HepG2 (cell line): ENCODE results near the gene RHOT2. TPM values are rescaled to one million over a fixed set of nuclear protein-coding genes. Genes with fewer than 3 reads are reported as not detected.

Source experiments
- FOXA3 ChIP-seq: IDR thresholded peaks from 2 replicates; pipeline ENCODE4 v1.6.1; 2016; ENCODE audit warnings: missing genetic modification reagents, missing compliant biosample characterization
- HNF4G ChIP-seq, 2 experiments: sonication (generic) in 1 of 2; formaldehyde crosslinking in 1 of 2; IDR thresholded peaks; 2 replicates each; pipeline versions ENCODE4 v1.4.0 to v1.6.1; 2011 to 2020; ENCODE audit warnings: borderline replicate concordance in 2 of 2, low read depth in 2 of 2, mild to moderate bottlenecking in 2 of 2, low read length in 1 of 2, missing genetic modification reagents in 1 of 2, moderate library complexity in 1 of 2
- POLR2AphosphoS2 ChIP-seq: IDR thresholded peaks from 2 replicates; pipeline ENCODE4 v1.6.1; 2011; ENCODE audit warnings: low read depth, low read length, improper control_type of control experiment
- TOE1 ChIP-seq: sonication (generic); formaldehyde crosslinking; IDR thresholded peaks from 2 replicates; pipeline ENCODE4 v1.4.0; 2020; ENCODE audit warnings: mild to moderate bottlenecking, missing genetic modification reagents
- ZFP41 ChIP-seq: sonication (generic); formaldehyde crosslinking; IDR thresholded peaks from 2 replicates; pipeline ENCODE4 v1.4.0; 2020; ENCODE audit warnings: mild to moderate bottlenecking, missing genetic modification reagents, borderline replicate concordance
- ZNF264 ChIP-seq: sonication (generic); formaldehyde crosslinking; IDR thresholded peaks from 2 replicates; pipeline ENCODE4 v1.4.0; 2020; ENCODE audit warnings: missing genetic modification reagents
- ZNF333 ChIP-seq: sonication (generic); formaldehyde crosslinking; IDR thresholded peaks from 2 replicates; pipeline ENCODE4 v1.4.0; 2020; ENCODE audit warnings: mild to moderate bottlenecking, missing genetic modification reagents, borderline replicate concordance
- ZNF543 ChIP-seq: sonication (generic); formaldehyde crosslinking; IDR thresholded peaks from 2 replicates; pipeline ENCODE4 v1.4.0; 2020; ENCODE audit warnings: mild to moderate bottlenecking, missing genetic modification reagents
- ZNF788 ChIP-seq: sonication (generic); formaldehyde crosslinking; IDR thresholded peaks from 2 replicates; pipeline ENCODE4 v1.5.0; 2020; ENCODE audit warnings: mild to moderate bottlenecking, missing genetic modification reagents, borderline replicate concordance
- polyA plus RNA-seq, 8 experiments: library from polyadenylated mRNA; depleted of rRNA in 3 of 8; stranded (reverse) in 7 of 8; unstranded in 1 of 8; fragments of >200 nt; fragmentation: Illumina TruSeq in 4 of 8; extraction: Trizol in 4 of 8; gene quantifications; 2 replicates each; pipeline versions ENCODE4 v1.2.1 to v1.2.3, GENCODE V29; 2011 to 2016; ENCODE audit warnings: low read depth in 4 of 8, missing spikeins in 1 of 8, mixed read lengths in 1 of 8; ENCODE audit not compliant: insufficient read depth in 1 of 8
- total RNA-seq, 5 experiments: library from RNA; depleted of rRNA; stranded (reverse); fragments of >200 nt; fragmentation: Illumina TruSeq; extraction: Trizol; gene quantifications; 2 replicates each; pipeline ENCODE4 v1.2.3, GENCODE V29; 2016; ENCODE audit warnings: low read depth in 1 of 5
- TF ChIP-seq, protein P1 (sequence below): sonication (generic); formaldehyde crosslinking; IDR thresholded peaks from 2 replicates; pipeline ENCODE4; 2020; ENCODE audit warnings: missing genetic modification reagents, mild to moderate bottlenecking, borderline replicate concordance
- TF ChIP-seq, protein P2 (sequence below): sonication (generic); formaldehyde crosslinking; IDR thresholded peaks from 2 replicates; pipeline ENCODE4 v1.8.0; 2022; ENCODE audit warnings: missing genetic modification reagents, mild to moderate bottlenecking, inconsistent platforms, borderline replicate concordance
- TF ChIP-seq, protein P3 (sequence below): sonication (generic); formaldehyde crosslinking; conservative IDR thresholded peaks from 2 replicates; pipeline ENCODE4 v1.8.0; 2022; ENCODE audit warnings: low read depth, missing genetic modification reagents
- TF ChIP-seq, protein P4 (sequence below): sonication (generic); formaldehyde crosslinking; IDR thresholded peaks from 2 replicates; pipeline ENCODE4 v1.8.0; 2022; ENCODE audit warnings: low read depth, missing genetic modification reagents
- TF ChIP-seq, protein P5 (sequence below): sonication (generic); formaldehyde crosslinking; IDR thresholded peaks from 2 replicates; pipeline ENCODE4 v1.4.0; 2020; ENCODE audit warnings: missing genetic modification reagents

Gene RHOT2
- total and polyA plus RNA-seq, 2 of the 13 experiments (the other 11 are each of a cell fraction or from before 2014, with no cell fraction given) = 63.6 to 76.9 TPM

DNA sequence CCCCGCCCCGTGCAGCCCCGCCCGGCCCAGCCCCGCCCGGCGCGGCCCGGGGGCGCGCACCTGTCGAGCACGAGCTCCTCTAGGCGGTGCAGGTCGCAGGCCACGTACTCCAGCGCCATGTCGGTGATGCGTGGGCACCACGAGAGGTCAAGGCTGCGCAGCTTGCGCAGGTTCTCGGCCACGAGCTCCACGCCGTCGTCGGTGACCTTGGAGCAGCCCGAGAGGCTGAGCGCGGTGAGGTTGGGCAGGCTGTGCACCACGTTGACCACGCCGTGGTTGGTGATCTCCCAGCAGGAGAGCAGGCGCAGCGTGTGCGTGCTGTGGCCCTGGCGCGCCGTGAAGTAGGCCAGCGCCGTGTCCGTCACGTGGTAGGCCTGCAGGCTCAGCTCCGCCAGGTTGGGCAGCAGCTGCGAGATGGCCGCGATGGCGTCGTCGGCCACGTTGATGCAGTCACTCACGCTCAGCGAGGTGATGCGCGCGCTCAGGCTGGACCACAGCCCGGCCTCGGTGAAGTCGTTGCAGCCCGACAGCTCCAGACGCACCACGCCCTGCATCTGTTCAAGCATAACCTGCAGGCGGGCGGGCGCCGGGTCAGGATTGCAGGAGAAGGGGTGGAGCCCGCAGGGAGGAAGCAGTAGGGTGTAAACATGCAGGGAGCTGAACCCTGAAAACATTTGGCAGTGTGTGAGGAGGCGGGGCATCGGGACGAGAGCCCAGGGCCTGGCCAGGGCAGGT lies 27.6 kb downstream of the RHOT2 start (continued):
- TF ChIP-seq, protein P1, sequence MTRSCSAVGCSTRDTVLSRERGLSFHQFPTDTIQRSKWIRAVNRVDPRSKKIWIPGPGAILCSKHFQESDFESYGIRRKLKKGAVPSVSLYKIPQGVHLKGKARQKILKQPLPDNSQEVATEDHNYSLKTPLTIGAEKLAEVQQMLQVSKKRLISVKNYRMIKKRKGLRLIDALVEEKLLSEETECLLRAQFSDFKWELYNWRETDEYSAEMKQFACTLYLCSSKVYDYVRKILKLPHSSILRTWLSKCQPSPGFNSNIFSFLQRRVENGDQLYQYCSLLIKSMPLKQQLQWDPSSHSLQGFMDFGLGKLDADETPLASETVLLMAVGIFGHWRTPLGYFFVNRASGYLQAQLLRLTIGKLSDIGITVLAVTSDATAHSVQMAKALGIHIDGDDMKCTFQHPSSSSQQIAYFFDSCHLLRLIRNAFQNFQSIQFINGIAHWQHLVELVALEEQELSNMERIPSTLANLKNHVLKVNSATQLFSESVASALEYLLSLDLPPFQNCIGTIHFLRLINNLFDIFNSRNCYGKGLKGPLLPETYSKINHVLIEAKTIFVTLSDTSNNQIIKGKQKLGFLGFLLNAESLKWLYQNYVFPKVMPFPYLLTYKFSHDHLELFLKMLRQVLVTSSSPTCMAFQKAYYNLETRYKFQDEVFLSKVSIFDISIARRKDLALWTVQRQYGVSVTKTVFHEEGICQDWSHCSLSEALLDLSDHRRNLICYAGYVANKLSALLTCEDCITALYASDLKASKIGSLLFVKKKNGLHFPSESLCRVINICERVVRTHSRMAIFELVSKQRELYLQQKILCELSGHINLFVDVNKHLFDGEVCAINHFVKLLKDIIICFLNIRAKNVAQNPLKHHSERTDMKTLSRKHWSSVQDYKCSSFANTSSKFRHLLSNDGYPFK (CRISPR knock-in tag) = peak; percentile 73; the same call in 1 of the 2 replicates
- TF ChIP-seq ZNF333 (CRISPR knock-in tag) = peak; percentile 19; the same call in 1 of the 2 replicates
- TF ChIP-seq HNF4G (IDR thresholded peaks at IDR 0.05; ENCODE audit: borderline replicate concordance, low read depth, low read length) = no peak
- 0 out of 2 replicates have a peak, but pooled peaks have one; percentile 23 for TF ChIP-seq HNF4G (CRISPR knock-in tag; IDR thresholded peaks at IDR 0.05; ENCODE audit: borderline replicate concordance, low read depth)
- TF ChIP-seq ZNF788 (CRISPR knock-in tag) = peak; percentile 86
- TF ChIP-seq ZFP41 (CRISPR knock-in tag) = peak; percentile 45; the same call in 1 of the 2 replicates
- TF ChIP-seq TOE1 (CRISPR knock-in tag) = no peak
- peak; percentile 24; the same call in 1 of the 2 replicates for TF ChIP-seq FOXA3 (CRISPR knock-in tag)
- TF ChIP-seq, protein P2, sequence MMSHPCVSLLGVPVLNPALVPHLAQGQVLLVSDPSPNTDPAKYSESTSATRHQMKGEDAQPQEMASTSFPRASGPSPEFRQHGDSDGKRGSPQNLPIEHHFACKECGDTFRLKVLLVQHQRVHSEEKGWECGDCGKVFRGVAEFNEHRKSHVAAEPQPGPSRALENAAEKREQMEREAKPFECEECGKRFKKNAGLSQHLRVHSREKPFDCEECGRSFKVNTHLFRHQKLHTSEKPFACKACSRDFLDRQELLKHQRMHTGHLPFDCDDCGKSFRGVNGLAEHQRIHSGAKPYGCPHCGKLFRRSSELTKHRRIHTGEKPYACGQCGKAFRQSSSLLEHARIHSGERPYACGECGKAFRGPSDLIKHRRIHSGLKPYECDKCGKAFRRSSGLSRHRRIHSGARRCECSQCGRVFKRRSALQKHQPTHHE (CRISPR knock-in tag) = 0 out of 2 replicates have a peak, but pooled peaks have one; percentile 26
- TF ChIP-seq ZNF543 (CRISPR knock-in tag) = no peak
- TF ChIP-seq, protein P3, sequence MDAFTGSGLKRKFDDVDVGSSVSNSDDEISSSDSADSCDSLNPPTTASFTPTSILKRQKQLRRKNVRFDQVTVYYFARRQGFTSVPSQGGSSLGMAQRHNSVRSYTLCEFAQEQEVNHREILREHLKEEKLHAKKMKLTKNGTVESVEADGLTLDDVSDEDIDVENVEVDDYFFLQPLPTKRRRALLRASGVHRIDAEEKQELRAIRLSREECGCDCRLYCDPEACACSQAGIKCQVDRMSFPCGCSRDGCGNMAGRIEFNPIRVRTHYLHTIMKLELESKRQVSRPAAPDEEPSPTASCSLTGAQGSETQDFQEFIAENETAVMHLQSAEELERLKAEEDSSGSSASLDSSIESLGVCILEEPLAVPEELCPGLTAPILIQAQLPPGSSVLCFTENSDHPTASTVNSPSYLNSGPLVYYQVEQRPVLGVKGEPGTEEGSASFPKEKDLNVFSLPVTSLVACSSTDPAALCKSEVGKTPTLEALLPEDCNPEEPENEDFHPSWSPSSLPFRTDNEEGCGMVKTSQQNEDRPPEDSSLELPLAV (CRISPR knock-in tag) = 0 out of 2 replicates have a peak, but pooled peaks have one; percentile 44
- TF ChIP-seq, protein P4, sequence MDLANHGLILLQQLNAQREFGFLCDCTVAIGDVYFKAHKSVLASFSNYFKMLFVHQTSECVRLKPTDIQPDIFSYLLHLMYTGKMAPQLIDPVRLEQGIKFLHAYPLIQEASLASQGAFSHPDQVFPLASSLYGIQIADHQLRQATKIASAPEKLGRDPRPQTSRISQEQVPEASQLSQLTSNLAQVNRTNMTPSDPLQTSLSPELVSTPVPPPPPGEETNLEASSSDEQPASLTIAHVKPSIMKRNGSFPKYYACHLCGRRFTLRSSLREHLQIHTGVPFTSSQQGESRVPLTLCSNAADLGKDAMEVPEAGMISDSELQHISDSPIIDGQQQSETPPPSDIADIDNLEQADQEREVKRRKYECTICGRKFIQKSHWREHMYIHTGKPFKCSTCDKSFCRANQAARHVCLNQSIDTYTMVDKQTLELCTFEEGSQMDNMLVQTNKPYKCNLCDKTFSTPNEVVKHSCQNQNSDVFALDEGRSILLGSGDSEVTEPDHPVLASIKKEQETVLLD = no peak
- TF ChIP-seq, protein P5, sequence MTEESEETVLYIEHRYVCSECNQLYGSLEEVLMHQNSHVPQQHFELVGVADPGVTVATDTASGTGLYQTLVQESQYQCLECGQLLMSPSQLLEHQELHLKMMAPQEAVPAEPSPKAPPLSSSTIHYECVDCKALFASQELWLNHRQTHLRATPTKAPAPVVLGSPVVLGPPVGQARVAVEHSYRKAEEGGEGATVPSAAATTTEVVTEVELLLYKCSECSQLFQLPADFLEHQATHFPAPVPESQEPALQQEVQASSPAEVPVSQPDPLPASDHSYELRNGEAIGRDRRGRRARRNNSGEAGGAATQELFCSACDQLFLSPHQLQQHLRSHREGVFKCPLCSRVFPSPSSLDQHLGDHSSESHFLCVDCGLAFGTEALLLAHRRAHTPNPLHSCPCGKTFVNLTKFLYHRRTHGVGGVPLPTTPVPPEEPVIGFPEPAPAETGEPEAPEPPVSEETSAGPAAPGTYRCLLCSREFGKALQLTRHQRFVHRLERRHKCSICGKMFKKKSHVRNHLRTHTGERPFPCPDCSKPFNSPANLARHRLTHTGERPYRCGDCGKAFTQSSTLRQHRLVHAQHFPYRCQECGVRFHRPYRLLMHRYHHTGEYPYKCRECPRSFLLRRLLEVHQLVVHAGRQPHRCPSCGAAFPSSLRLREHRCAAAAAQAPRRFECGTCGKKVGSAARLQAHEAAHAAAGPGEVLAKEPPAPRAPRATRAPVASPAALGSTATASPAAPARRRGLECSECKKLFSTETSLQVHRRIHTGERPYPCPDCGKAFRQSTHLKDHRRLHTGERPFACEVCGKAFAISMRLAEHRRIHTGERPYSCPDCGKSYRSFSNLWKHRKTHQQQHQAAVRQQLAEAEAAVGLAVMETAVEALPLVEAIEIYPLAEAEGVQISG (CRISPR knock-in tag) = peak; percentile 62; the same call in 1 of the 2 replicates
- TF ChIP-seq ZNF264 (CRISPR knock-in tag) = no peak
- TF ChIP-seq POLR2AphosphoS2 = no peak
